Endothelial cell of umbilical vein (primary cell): ENCODE results near the gene CDC45. TPM values are rescaled to one million over a fixed set of nuclear protein-coding genes. Genes with fewer than 3 reads are reported as not detected.

Source experiments
- BruUV-seq: library from RNA; stranded (reverse); fragments of 400-500 nt; replicated peaks from 2 replicates; lab custom pipeline; 2021; lab: Mats Ljungman, UMichigan
- CTCF ChIA-PET: fragments of 300-600, 350-600 bp; sonication (Branson Sonifier 250); formaldehyde crosslinking; loops from one replicate; lab custom pipeline; 2021; ENCODE audit warnings: antibody characterized with exemption, inconsistent platforms; lab: Charles Lee
- POLR2A ChIA-PET: fragments of 300-600, 350-600 bp; sonication (Branson Sonifier 250); formaldehyde crosslinking; loops from one replicate; lab custom pipeline; 2021; ENCODE audit warnings: antibody characterized with exemption, inconsistent platforms; lab: Charles Lee
- DNase-seq: peaks from one replicate; pipeline ENCODE4 v3.0.0-alpha.2; 2011; ENCODE audit warnings: low read depth, low spot score
- FAIRE-seq: peaks from 2 replicates; lab custom pipeline; 2011; peaks lifted over from hg19 to GRCh38; lab: Jason Lieb, UNC
- H2AFZ ChIP-seq: 2 replicates; pipeline ENCODE4 v1.6.0; 2012; ENCODE audit warnings: low read depth, low read length, control low read depth, inconsistent platforms
- H3K27ac ChIP-seq: 2 replicates; pipeline ENCODE4 v1.5.1; 2011; ENCODE audit warnings: low read depth, mild to moderate bottlenecking, control low read depth, low read length, moderate library complexity; ENCODE audit not compliant: insufficient read depth
- H3K27me3 ChIP-seq, 2 experiments: 2 replicates each; pipeline versions ENCODE4 v1.6.0 to v1.6.1; 2011; ENCODE audit warnings: low read length in 2 of 2, mixed read lengths in 1 of 2; ENCODE audit not compliant: control insufficient read depth in 2 of 2, insufficient read depth in 2 of 2
- H3K36me3 ChIP-seq, 2 experiments: 2 replicates in 1 of 2; 3 replicates in 1 of 2; pipeline ENCODE4 v1.5.1; 2011; ENCODE audit warnings: low read length in 2 of 2, mild to moderate bottlenecking in 1 of 2, moderate library complexity in 1 of 2; ENCODE audit not compliant: control insufficient read depth in 2 of 2, insufficient read depth in 2 of 2; ENCODE audit errors: extremely low read depth in 1 of 2
- H3K4me1 ChIP-seq: 3 replicates; pipeline ENCODE4 v1.5.1; 2011; ENCODE audit warnings: mild to moderate bottlenecking, low read length; ENCODE audit not compliant: control insufficient read depth, insufficient read depth; ENCODE audit errors: extremely low read depth
- H3K4me2 ChIP-seq: 2 replicates; pipeline ENCODE4 v1.6.1; 2011; ENCODE audit warnings: low read length, control low read depth, mixed read lengths; ENCODE audit not compliant: insufficient read depth
- H3K4me3 ChIP-seq, 3 experiments: fragments of 200-600 bp in 1 of 3; sonication (generic), shearing (Covaris generic) in 1 of 3; replicated peaks in 1 of 3; 2 replicates each; pipeline ENCODE4 v1.5.1; 2011 to 2016; ENCODE audit warnings: control low read depth in 3 of 3, low read length in 3 of 3, mild to moderate bottlenecking in 2 of 3, inconsistent platforms in 1 of 3, low read depth in 1 of 3, moderate library complexity in 1 of 3; ENCODE audit not compliant: insufficient read depth in 1 of 3
- H3K79me2 ChIP-seq: 2 replicates; pipeline ENCODE4 v1.6.0; 2012; ENCODE audit warnings: low read length, inconsistent platforms; ENCODE audit not compliant: control insufficient read depth, insufficient read depth
- H3K9ac ChIP-seq: replicated peaks from 2 replicates; pipeline ENCODE3; 2011; ENCODE audit warnings: low read length, control low read depth; ENCODE audit not compliant: insufficient read depth; ENCODE audit errors: extremely low read depth
- H3K9me1 ChIP-seq: replicated peaks from 3 replicates; pipeline ENCODE4 v1.6.0; 2011; ENCODE audit warnings: mild to moderate bottlenecking, low read length; ENCODE audit not compliant: control insufficient read depth, insufficient read depth; ENCODE audit errors: extremely low read depth
- H3K9me3 ChIP-seq: replicated peaks from 2 replicates; pipeline ENCODE4 v1.5.1; 2012; ENCODE audit warnings: low read length, inconsistent platforms; ENCODE audit not compliant: control insufficient read depth, insufficient read depth
- H4K20me1 ChIP-seq: replicated peaks from 2 replicates; pipeline ENCODE3; 2011; ENCODE audit warnings: mild to moderate bottlenecking, low read length; ENCODE audit not compliant: control insufficient read depth, insufficient read depth; ENCODE audit errors: extremely low read depth
- GATA2 ChIP-seq: IDR thresholded peaks from 2 replicates; pipeline ENCODE4 v1.7.0; 2011; ENCODE audit warnings: low read depth, mild to moderate bottlenecking, moderate library complexity, mixed read lengths, low read length; ENCODE audit not compliant: insufficient read length, insufficient read depth
- JUN ChIP-seq: IDR thresholded peaks from 2 replicates; pipeline ENCODE4 v1.6.1; 2011; ENCODE audit warnings: borderline replicate concordance, low read depth; ENCODE audit not compliant: insufficient read length, insufficient read depth
- MYC ChIP-seq: IDR thresholded peaks from one replicate; pipeline ENCODE4 v1.6.1; 2011; ENCODE audit warnings: mild to moderate bottlenecking, low read depth, low read length
- dilution Hi-C: fragments of 300-500 bp; cut with MboI; formaldehyde crosslinking; loops from one replicate; pipeline ENCODE4 v1.15.0; 2019; ENCODE audit warnings: low sequenced_read_pairs; ENCODE audit not compliant: extremely low pct_ligation_motif_present
- intact Hi-C: fragments of 100-400 bp; cut with micrococcal nuclease; formaldehyde crosslinking; loops from one replicate; pipeline ENCODE4 v1.10.0; 2022
- polyA plus RNA-seq, 4 experiments: library from polyadenylated mRNA; depleted of rRNA in 3 of 4; stranded (reverse) in 3 of 4; unstranded in 1 of 4; fragments of >200 nt; gene quantifications; 2 replicates each; pipeline versions ENCODE4 v1.2.1 to v1.2.3, GENCODE V29; 2011 to 2012; ENCODE audit warnings: missing spikeins in 1 of 4
- total RNA-seq: library from RNA; stranded (reverse); gene quantifications from 2 replicates; pipeline ENCODE4 v1.2.3, GENCODE V29; 2021
- TF ChIP-seq, protein P1 (sequence below): IDR thresholded peaks from 2 replicates; pipeline ENCODE4 v1.6.1; 2011; ENCODE audit not compliant: insufficient read depth, insufficient read length

Gene CDC45
- total and polyA plus RNA-seq, 2 donors (not counting 3 experiments of a cell fraction or from before 2014, with no cell fraction given): 36.6 to 40.6 TPM

DNA sequence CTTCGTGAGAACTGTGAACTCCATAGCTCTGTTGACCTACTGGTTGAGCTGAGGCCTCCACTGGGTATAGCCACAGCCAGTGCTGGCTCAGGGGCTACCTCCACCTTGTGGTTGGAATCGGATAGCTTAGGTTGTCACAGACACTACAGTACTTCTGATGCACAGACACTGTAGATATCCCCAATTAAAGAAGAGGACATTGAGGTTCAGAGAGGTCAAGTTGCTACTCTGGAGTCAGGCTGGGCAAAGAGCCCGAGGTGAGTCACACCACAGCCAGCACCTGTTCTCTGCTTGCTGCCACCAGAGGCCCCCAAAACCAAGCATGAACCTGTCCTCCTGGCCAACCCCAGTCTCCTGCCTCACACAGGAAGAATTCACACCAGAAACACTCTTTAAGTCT, 6.1 kb upstream of the CDC45 start:
- no peak overlapping the region for H3K27ac ChIP-seq
- peaks cover 11% of the 10 kb centered on the region for H3K4me1 ChIP-seq
- H3K9me3 ChIP-seq: no peaks in the 10 kb centered on the region
- no peak overlapping the region for H3K4me3 ChIP-seq
- no peaks in the 10 kb centered on the region for H3K27me3 ChIP-seq
- intact Hi-C loops: loop anchor here (10.0 kb wide), 1 partner anchor 241 kb away; the partner anchor contains the start of gene SEPTIN5
- FAIRE-seq (no peak), DNase-seq (no peak)
- dilution Hi-C loops: no loop called here
- POLR2A ChIA-PET: no interaction called here
- no TSS peak for BruUV-seq
- no peaks in the 10 kb centered on the region for H4K20me1 ChIP-seq
- peaks cover 52% of the 10 kb centered on the region for H3K79me2 ChIP-seq
- H3K4me2 ChIP-seq: no peak overlapping the region
- no peak overlapping the region for H3K9ac ChIP-seq
- TF ChIP-seq, protein P1, sequence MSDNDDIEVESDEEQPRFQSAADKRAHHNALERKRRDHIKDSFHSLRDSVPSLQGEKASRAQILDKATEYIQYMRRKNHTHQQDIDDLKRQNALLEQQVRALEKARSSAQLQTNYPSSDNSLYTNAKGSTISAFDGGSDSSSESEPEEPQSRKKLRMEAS: no peak
- TF ChIP-seq GATA2: no peak
- no peak overlapping the region for H2AFZ ChIP-seq
- peaks cover 33 to 48% of the 10 kb centered on the region in 2 experiments for H3K36me3 ChIP-seq
- CTCF ChIA-PET: interaction anchor here (0.9 to 4.9 kb wide), 8 partner anchors 9 to 173 kb away, joined by 3 to 38 read pairs (median 6); no protein-coding TSS in a partner anchor
- H3K9me1 ChIP-seq: no peaks in the 10 kb centered on the region

DNA sequence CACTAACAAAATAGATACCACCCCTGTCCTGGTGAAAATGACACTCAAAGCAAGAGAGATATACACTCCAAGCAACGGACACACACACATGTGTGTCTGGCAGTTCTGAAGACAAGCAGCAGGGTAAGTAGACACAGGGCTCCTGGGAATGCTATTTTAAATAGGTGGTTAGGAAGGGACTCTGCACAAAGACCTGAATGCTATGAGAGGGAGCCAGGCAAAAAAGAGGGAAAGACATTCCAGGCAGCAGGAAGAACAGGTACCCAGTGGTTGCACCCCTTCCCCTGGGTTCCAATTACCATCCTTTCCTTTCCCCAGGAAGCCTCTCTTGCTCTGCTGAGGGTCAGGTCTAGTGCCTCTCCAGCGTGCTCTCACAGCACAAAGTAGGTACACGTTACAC, 3.7 kb upstream of the CDC45 start:
- intact Hi-C loops (loop anchor here (10.0 kb wide), 1 partner anchor 239 kb away; the partner anchor contains the start of gene SEPTIN5), dilution Hi-C loops (no loop called here)
- no peaks in the 10 kb centered on the region for H4K20me1 ChIP-seq
- CTCF ChIA-PET: no interaction called here
- no peaks in the 10 kb centered on the region for H3K9me1 ChIP-seq
- H3K79me2 ChIP-seq: peaks cover 61% of the 10 kb centered on the region
- TF ChIP-seq, protein P1: no peak
- TF ChIP-seq MYC (no peak), JUN (no peak)
- no peaks in the 10 kb centered on the region for H3K27me3 ChIP-seq
- no peak overlapping the region for H3K4me2 ChIP-seq
- no peaks in the 10 kb centered on the region for H3K9me3 ChIP-seq
- H3K9ac ChIP-seq: no peak overlapping the region
- H2AFZ ChIP-seq: no peak overlapping the region
- H3K27ac ChIP-seq: no peak overlapping the region
- DNase-seq: no peak
- peaks cover 22% of the 10 kb centered on the region for H3K4me1 ChIP-seq
- POLR2A ChIA-PET: no interaction called here
- BruUV-seq: no TSS peak
- H3K36me3 ChIP-seq: peaks cover 21 to 27% of the 10 kb centered on the region in 2 experiments
- no peak overlapping the region for H3K4me3 ChIP-seq
- FAIRE-seq: no peak
